ENCODE results near the gene PMAIP1.

Gene PMAIP1

GRCh38 chr18:59912007-59912550 is 12.3 kb downstream of the PMAIP1 start:
- no peak for DNase-seq (ENCODE audit: low spot score)

- no peak for DNase-seq (ENCODE audit: low spot score)
These were observed 15.8 kb downstream of the PMAIP1 start for GRCh38 chr18:59915606-59916005.

GRCh38 chr18:59916746-59917145 is 16.9 kb downstream of the PMAIP1 start:
- DNase-seq (ENCODE audit: low spot score): no peak

- DNase-seq (ENCODE audit: low spot score): no peak
These were observed 17.6 kb downstream of the PMAIP1 start for GRCh38 chr18:59917422-59917821.

GRCh38 chr18:59918320-59918755 is 18.5 kb downstream of the PMAIP1 start:
- peak; percentile 61 for DNase-seq (ENCODE audit: low spot score)

- DNase-seq (ENCODE audit: low spot score): no peak
These were observed 19.2 kb downstream of the PMAIP1 start for GRCh38 chr18:59918997-59919396.

- no peak for DNase-seq (ENCODE audit: low spot score)
These were observed 21.6 kb downstream of the PMAIP1 start for GRCh38 chr18:59921384-59921891.

GRCh38 chr18:59923539-59924196 is 23.9 kb downstream of the PMAIP1 start:
- no peak for DNase-seq (ENCODE audit: low spot score)

- DNase-seq (ENCODE audit: low spot score): no peak
These were observed 26.3 kb downstream of the PMAIP1 start for GRCh38 chr18:59926131-59926530.

GRCh38 chr18:59927246-59927825 is 27.5 kb downstream of the PMAIP1 start:
- DNase-seq (ENCODE audit: low spot score): no peak

- DNase-seq (ENCODE audit: low spot score): no peak
These were observed 28.4 kb downstream of the PMAIP1 start for GRCh38 chr18:59928201-59928600.

- no peak for DNase-seq (ENCODE audit: low spot score)
These were observed 30.0 kb downstream of the PMAIP1 start for GRCh38 chr18:59929621-59930295.

- DNase-seq (ENCODE audit: low spot score): no peak
These were observed 32.6 kb downstream of the PMAIP1 start for GRCh38 chr18:59932401-59932800.

- no peak for DNase-seq (ENCODE audit: low spot score)
These were observed 38.9 kb downstream of the PMAIP1 start for GRCh38 chr18:59938676-59939075.

- DNase-seq (ENCODE audit: low spot score): no peak
These were observed 39.3 kb downstream of the PMAIP1 start for GRCh38 chr18:59939127-59939526.

GRCh38 chr18:59940068-59940467 is 40.3 kb downstream of the PMAIP1 start:
- no peak for DNase-seq (ENCODE audit: low spot score)

- no peak for DNase-seq (ENCODE audit: low spot score)
These were observed 41.5 kb downstream of the PMAIP1 start for GRCh38 chr18:59941331-59941730.

- DNase-seq (ENCODE audit: low spot score): no peak
These were observed 42.8 kb downstream of the PMAIP1 start for GRCh38 chr18:59942601-59943000.

- DNase-seq (ENCODE audit: low spot score): no peak
These were observed 45.7 kb downstream of the PMAIP1 start for GRCh38 chr18:59945544-59945943.

- peak; percentile 49 for DNase-seq (ENCODE audit: low spot score)
These were observed 50.6 kb downstream of the PMAIP1 start for GRCh38 chr18:59950215-59950944.

- DNase-seq (ENCODE audit: low spot score): no peak
These were observed 51.8 kb downstream of the PMAIP1 start for GRCh38 chr18:59951591-59951990.
